Ovary (tissue), 3 donors: ENCODE data around the gene ATPAF1.

Experiments
- CTCF ChIP-seq, 3 donors: fragments of 450-650 bp in 2 of 3; fragments of 200-600 bp in 1 of 3; IDR thresholded peaks; one replicate each; pipeline versions ENCODE4 v1.5.1 to v1.8.0; 2016 to 2022; ENCODE audit warnings: antibody characterized with exemption in 3 of 3, mild to moderate bottlenecking in 1 of 3
- POLR2A ChIP-seq: fragments of 450-650 bp; IDR thresholded peaks from one replicate; pipeline ENCODE4 v1.6.1; 2017; ENCODE audit warnings: antibody characterized with exemption, mild to moderate bottlenecking, moderate library complexity
- donor health status: DM: no; HTN: no; CAD: no.

- no peak for TF ChIP-seq CTCF (IDR thresholded peaks at IDR 0.05)
- no peak for TF ChIP-seq POLR2A
Observed at GRCh38 chr1:46599059-46599970, 68.8 kb downstream of the ATPAF1 start.
